GM19043 (cell line): Measurements from ENCODE around the gene RECK.
A peak's percentile ranks its signal among the peaks of the same experiment; 100 is the strongest.
"Not testable (repeated sequence)": the region's sequence is repeated elsewhere in the genome, so short reads cannot be mapped to it uniquely, and the experiment has no call there.

Source experiments
- ATAC-seq: cut with Tn5 transposase; IDR thresholded peaks from one replicate; pipeline ENCODE4 v1.9.1; 2021; ENCODE audit warnings: low read depth; ENCODE audit not compliant: unreplicated experiment

The RECK gene

GRCh38 chr9:36110434-36110833 is 73.7 kb downstream of the RECK start:
- ATAC-seq: no peak

- no peak for ATAC-seq
These were observed 75.8 kb downstream of the RECK start for GRCh38 chr9:36112516-36112915.

DNA sequence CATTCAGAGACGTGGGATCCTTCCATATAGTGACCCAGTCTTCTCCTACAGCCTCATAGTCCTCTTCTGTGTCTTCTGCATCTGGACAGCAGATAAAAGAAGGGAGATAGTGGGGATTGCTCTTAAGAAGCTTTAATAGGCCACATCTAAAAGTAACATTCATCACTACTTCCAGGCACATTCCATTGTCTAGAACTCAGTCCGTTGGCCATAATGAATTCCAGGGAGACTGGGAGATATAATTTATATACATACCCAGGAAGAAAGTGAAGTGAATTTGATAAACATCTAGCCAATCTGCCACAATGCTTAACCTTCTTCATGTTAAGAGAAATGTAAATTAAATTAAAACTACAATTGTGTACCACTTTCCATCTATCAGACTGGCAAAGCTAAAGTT is 77.3 kb downstream of the RECK start:
- no peak for ATAC-seq

- no peak for ATAC-seq
These were observed 79.9 kb downstream of the RECK start for GRCh38 chr9:36116593-36116992.

DNA sequence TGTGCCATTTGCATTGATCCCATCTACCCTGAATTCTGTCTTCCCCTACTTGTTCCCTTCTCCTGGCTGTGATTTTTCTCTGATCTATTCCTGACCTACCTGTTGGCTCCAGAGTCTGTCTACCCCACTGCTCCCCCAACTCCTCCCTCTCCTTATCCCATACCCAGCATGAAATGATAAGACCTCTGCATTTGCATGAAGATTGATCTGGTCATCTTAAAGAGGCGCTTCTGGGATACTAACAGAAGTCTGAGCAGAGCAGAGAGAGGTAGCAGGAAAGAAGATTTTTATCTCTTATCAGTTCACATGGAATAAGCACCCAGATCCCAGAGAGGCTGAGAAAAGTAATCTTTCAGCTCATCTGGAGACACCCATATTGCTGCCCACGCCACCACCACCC is 81.5 kb downstream of the RECK start:
- ATAC-seq: no peak

DNA sequence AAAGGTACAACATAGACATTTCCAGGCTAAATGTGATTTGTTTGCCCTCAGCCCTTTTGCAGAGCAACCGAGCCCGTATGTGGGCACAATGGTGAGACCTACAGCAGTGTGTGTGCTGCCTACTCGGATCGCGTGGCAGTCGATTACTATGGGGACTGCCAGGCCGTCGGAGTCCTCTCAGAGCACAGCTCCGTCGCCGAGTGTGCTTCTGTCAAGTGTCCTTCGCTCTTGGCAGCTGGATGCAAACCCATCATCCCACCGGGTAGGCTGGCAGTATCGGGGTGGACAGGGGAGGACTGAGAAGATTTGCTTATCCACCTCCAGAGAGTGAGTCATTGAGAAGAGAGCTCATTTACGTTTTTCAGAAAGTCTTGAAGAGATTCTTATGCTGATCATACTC is 82.0 kb downstream of the RECK start:
- ATAC-seq: no peak

GRCh38 chr9:36119476-36119875 is 82.8 kb downstream of the RECK start:
- ATAC-seq: no peak

DNA sequence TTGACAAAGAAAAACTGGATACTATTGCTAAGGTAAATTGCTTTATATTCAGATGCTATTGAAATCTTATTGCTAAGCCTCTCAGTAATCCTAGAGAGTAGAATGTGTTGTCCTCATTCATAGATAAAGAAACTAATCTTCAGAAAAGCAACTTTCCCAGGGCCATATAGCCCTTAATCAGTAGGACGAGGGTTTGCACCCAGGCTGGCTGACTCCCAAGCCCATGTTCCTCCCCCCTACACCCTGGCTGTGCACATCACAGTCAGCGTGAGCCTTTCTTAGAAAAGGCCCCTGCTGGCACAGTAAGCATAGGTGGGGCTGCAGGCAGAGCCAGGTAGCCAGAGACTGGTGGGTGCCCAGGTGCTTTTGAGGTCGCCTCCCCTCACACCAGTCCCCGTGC is 84.0 kb downstream of the RECK start:
- no peak for ATAC-seq

DNA sequence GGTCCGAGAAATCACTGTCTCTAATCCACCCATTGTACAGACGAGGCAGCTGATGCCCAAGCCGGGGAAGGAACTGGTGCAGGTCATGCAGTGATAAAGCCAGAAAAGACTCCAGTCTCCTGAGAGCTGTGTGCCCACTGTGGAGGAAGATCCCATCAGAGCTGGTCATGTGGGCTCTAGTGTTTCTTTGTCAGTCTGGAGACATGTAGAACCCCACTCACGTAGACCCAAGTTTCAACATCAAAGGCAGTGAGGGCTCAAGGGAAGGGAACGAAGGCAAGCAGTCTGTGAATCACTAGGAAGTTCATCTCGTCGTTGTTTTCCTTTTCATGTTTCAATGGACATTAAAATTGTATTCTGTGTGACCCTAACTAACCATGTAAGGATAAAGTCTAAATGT is 85.3 kb downstream of the RECK start:
- no peak for ATAC-seq

GRCh38 chr9:36123515-36123914 is 86.8 kb downstream of the RECK start:
- ATAC-seq: no peak

- ATAC-seq: no peak
These were observed 88.5 kb downstream of the RECK start for GRCh38 chr9:36125062-36125855.

- no peak for ATAC-seq
These were observed 89.5 kb downstream of the RECK start for GRCh38 chr9:36126016-36126730.

- ATAC-seq: no peak
These were observed 91.0 kb downstream of the RECK start for GRCh38 chr9:36127652-36128244.

- no peak for ATAC-seq
These were observed 91.6 kb downstream of the RECK start for GRCh38 chr9:36128349-36128748.

GRCh38 chr9:36129139-36129538 is 92.4 kb downstream of the RECK start:
- ATAC-seq: no peak

DNA sequence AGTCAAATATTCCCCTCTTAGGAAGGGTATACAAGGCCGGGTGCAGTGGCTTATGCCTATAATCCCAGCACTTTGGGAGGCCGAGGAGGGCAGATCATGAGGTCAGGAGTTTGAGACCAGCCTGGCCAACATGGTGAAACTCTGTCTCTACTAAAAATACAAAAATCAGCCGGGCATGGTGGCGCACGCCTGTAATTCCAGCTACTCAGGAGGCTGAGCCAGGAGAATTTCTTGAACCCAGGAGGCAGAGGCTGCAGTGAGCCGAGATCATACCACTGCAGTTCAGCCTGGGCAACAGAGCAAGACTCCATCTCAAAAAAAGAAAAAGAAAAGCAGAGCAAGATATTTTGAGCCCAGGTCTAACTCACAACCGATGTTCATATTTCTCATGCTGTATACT is 95.0 kb downstream of the RECK start:
- not testable (repeated sequence) for ATAC-seq

DNA sequence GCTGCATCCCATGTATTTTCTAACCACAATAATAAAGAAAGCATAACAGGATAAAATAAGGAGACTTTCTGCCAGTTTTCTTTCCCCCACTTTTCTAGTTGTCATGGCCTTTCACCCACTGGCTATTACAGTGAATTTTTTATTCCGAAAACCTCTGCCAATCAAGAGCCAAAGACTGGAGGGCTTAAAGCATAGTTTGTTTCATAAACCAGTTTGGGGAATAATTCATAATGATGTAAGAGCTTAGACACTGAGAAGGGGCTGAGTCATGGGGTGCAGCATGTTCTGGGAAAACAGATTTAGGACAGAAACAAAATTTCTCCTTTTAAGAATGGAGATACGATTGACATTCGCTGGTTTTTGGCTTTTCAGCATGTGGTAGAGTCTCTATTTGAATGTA is 95.4 kb downstream of the RECK start:
- no peak for ATAC-seq

DNA sequence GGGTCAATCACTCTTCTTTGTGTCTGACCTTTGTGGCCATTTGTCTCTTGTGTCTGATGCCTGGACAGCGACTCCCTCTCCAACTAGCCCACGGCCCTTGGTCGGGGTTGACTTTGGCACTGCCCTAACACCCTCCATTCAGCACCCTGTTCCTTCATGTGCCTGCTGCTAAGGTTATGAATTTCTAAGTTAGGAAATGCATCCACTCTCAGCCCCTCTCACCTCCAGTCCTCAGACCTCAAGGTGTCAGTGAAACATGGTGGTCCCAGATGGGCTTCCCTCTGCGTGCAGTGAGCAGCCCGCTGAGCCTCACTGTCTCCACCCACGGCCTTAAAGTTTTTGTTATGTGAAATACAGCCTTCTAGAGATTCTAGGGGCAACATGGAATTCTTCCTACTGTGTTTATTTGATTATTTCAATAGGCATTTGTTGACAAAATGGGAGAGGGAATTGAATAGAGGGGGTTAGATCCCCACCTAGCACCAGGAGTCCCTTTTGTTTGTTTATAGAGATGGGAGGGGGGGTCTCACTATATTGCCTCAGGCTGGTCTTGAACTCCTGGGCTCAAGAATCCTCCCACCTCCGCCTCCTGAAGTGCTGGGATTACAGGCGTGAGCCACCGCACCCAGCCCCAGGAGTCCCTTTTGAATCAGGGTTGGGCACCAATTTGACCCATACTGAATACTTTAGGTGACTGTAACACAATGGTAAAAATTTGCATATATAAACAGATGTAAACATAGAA is 98.2 kb downstream of the RECK start:
- no peak for ATAC-seq

DNA sequence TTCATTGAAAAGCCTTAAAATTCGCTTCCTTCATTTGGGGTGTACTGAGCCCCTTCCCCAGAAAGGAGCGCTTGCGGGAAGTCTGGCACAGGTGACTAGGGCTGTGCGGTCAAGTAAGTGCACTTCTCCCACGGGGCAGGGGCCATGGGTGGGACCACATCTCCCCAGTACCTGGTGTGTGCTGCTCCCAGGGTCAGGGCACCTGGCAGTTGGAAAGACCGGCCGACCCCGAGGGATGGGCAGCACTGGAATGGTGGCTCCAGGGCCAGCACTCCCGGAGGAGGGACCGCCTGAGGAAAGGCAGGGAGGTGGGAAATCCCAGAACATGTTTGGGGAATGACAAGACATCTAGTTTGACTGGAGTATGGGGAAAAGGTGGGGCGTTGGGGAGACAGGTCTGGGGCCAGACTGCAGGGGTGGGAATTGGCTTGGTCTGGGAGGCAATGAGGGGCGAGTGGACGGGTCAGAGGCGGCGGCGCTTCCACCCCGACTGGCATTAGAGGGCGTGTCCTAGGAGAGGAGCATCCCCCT is 99.1 kb downstream of the RECK start:
- ATAC-seq: no peak

DNA sequence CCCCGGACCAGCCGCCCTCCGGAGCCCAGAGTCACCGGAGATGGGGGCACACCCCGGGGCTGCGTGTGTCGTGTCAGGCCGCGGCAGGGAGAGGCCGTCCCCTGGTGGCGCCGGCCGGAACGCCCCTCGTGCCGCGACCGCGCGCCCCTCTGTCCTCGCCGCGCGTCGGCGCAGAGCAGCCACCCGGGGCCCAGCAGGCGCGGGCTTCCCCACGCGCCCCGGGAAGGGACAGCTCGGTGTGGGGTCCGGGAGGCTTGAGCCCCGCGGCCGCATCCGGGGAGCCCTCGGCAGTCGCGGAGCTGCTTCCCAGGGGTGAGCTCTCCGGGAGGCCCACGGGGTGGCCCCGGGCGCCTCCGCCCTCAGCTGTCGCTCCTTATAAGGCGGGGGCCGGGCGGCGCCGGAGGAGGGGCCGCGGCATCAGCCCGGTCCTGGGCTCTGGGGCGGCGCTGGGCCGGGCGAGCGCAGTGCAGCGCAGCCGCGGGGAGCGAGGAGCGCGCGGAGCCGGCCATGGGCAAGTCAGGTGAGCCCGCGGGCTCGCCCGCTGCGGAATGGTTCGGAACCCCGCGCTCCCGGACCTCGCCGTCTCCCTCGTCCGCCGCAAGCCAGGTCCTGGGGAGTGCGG is 99.7 kb downstream of the RECK start, which contains the start of gene GLIPR2:
GLIPR2 (plus strand) TSS at position 462 of the 622 bp plus-strand sequence; CDS start at position 508, 46 bp downstream.
- peak; percentile 90 for ATAC-seq
